Measurements from ENCODE around the gene IGSF3. TPM values are rescaled to one million over a fixed set of nuclear protein-coding genes. Genes with fewer than 3 reads are reported as not detected.

The IGSF3 gene
- total RNA-seq, 4 donors from 2014 or later: 10.9 to 23.1 (median 18.6) TPM

GRCh38 chr1:116682641-116683221, 15.2 kb upstream of the IGSF3 start:
- Histone ChIP-seq H3K4me1 (no peaks in the 10 kb centered on the region), H3K27me3 (no peaks in the 10 kb centered on the region), H3K36me3 (no peaks in the 10 kb centered on the region), H3K27ac (no peak overlapping the region), H3K9me3 (no peaks in the 10 kb centered on the region), H3K4me3 (replicated peaks in 1 of 3) (no peak overlapping the region)
- 79 to 80% methylated on average over 4 of the region's 4 CpGs for WGBS, 2 donors
- no peak for DNase-seq
- TF ChIP-seq POLR2A (IDR thresholded peaks at IDR 0.05) (no peak), CTCF (IDR thresholded peaks at IDR 0.05) (no peak)
- intact Hi-C loops (cut with DNase I): no loop called here

- no peaks in the 10 kb centered on the region for H3K36me3 ChIP-seq
- H3K27ac ChIP-seq: no peak overlapping the region
- intact Hi-C loops (cut with DNase I): no loop called here
- TF ChIP-seq POLR2A (IDR thresholded peaks at IDR 0.05) (no peak), CTCF (IDR thresholded peaks at IDR 0.05) (no peak)
- H3K27me3 ChIP-seq: no peaks in the 10 kb centered on the region
- H3K9me3 ChIP-seq: no peaks in the 10 kb centered on the region
- H3K4me3 ChIP-seq (replicated peaks in 1 of 3): no peak overlapping the region
- DNase-seq: no peak
- no peaks in the 10 kb centered on the region for H3K4me1 ChIP-seq
- 87 to 91% methylated on average over 1 of the region's 1 CpG for WGBS, 2 donors
These were observed 13.9 kb upstream of the IGSF3 start for GRCh38 chr1:116681343-116681899.

- H3K4me1 ChIP-seq: no peaks in the 10 kb centered on the region
- intact Hi-C loops (cut with DNase I): no loop called here
- no peak overlapping the region for H3K27ac ChIP-seq
- H3K27me3 ChIP-seq: no peaks in the 10 kb centered on the region
- H3K9me3 ChIP-seq: no peaks in the 10 kb centered on the region
- no peaks in the 10 kb centered on the region for H3K36me3 ChIP-seq
- 70 to 75% methylated on average over 4 of the region's 4 CpGs for WGBS, 2 donors
- TF ChIP-seq POLR2A (IDR thresholded peaks at IDR 0.05): no peak
- no peak for TF ChIP-seq CTCF (IDR thresholded peaks at IDR 0.05)
- H3K4me3 ChIP-seq (replicated peaks in 1 of 3): no peak overlapping the region
- DNase-seq: no peak
These were observed 13.2 kb upstream of the IGSF3 start for GRCh38 chr1:116680752-116681151.

GRCh38 chr1:116679828-116680628, 12.5 kb upstream of the IGSF3 start:
- H3K27me3 ChIP-seq: no peaks in the 10 kb centered on the region
- H3K9me3 ChIP-seq: no peaks in the 10 kb centered on the region
- no peak for DNase-seq
- intact Hi-C loops (cut with DNase I): no loop called here
- 90 to 96% methylated on average over 4 of the region's 4 CpGs for WGBS, 2 donors
- TF ChIP-seq CTCF (IDR thresholded peaks at IDR 0.05): no peak
- no peak for TF ChIP-seq POLR2A (IDR thresholded peaks at IDR 0.05)
- H3K27ac ChIP-seq: no peak overlapping the region
- H3K4me1 ChIP-seq: no peaks in the 10 kb centered on the region
- H3K4me3 ChIP-seq (replicated peaks in 1 of 3): no peak overlapping the region
- H3K36me3 ChIP-seq: no peaks in the 10 kb centered on the region
